ENCODE data around the gene RBM4. TPM values are rescaled to one million over a fixed set of nuclear protein-coding genes. Genes with fewer than 3 reads are reported as not detected.

Gene RBM4
- total RNA-seq, 1 experiment from 2014 or later: 272 TPM

GRCh38 chr11:66676931-66677598 is 38.6 kb downstream of the RBM4 start:
- Histone ChIP-seq H3K9ac (ENCODE audit: extremely low read depth, insufficient read length, low read length) (peak overlapping the region; percentile 86), H3K23me2 (ENCODE audit: insufficient read length, low read depth, low read length, poor library complexity, severe bottlenecking) (peaks cover 14% of the 10 kb centered on the region), H3K18ac (ENCODE audit: insufficient read length, low read depth, low read length) (peak overlapping the region; percentile 10), H3K9me3 (ENCODE audit: control insufficient read depth, low read depth, low read length) (no peaks in the 10 kb centered on the region), H2BK20ac (ENCODE audit: low read depth, low read length, poor library complexity, severe bottlenecking) (no peak overlapping the region), H2AFZ (ENCODE audit: low read length) (no peak overlapping the region), H2BK5ac (ENCODE audit: insufficient read length, low read length) (no peak overlapping the region), H3K56ac (ENCODE audit: insufficient read length, low read depth, low read length) (peak overlapping the region; percentile 26), H3T11ph (ENCODE audit: low read length) (no peak overlapping the region), H4K8ac (replicated peaks; ENCODE audit: insufficient read length, low read depth, low read length) (no peak overlapping the region), H2BK120ac (ENCODE audit: low read depth, low read length, poor library complexity, severe bottlenecking) (no peak overlapping the region), H3K27me3 (ENCODE audit: insufficient read depth, low read length) (no peaks in the 10 kb centered on the region), H3K79me2 (ENCODE audit: insufficient read depth, low read length) (no peaks in the 10 kb centered on the region; the same call in 1 of the 2 replicates), H2AK5ac (ENCODE audit: insufficient read length, low read length) (no peak overlapping the region), H3K4me1 (ENCODE audit: insufficient read depth, low read length) (no peaks in the 10 kb centered on the region; the same call in 1 of the 2 replicates), H3K79me1 (ENCODE audit: insufficient read depth, low read depth, low read length, poor library complexity, severe bottlenecking) (peaks cover 3% of the 10 kb centered on the region), H2BK15ac (ENCODE audit: low read depth, low read length) (no peak overlapping the region), H4K5ac (ENCODE audit: insufficient read length, low read depth, low read length) (no peak overlapping the region), H3K4me2 (ENCODE audit: insufficient read depth, insufficient read length, low read length) (peak overlapping the region; percentile 97), H4K20me1 (ENCODE audit: control insufficient read depth, insufficient read depth, insufficient read length) (no peaks in the 10 kb centered on the region), H4K91ac (ENCODE audit: insufficient read length, low read depth, low read length) (no peak overlapping the region), H3K14ac (ENCODE audit: insufficient read depth, low read length) (peak overlapping the region; percentile 58; the same call in 1 of the 2 replicates), H3K23ac (ENCODE audit: insufficient read length, low read depth, low read length) (peak overlapping the region; percentile 63), H3K4ac (ENCODE audit: low read depth, low read length) (no peak overlapping the region), H3K27ac (ENCODE audit: insufficient read length, low read depth, low read length) (peak overlapping the region; percentile 50), H2BK12ac (ENCODE audit: insufficient read length, low read depth, low read length) (no peak overlapping the region)
- TF ChIP-seq CTCF (conservative IDR thresholded peaks at IDR 0.05): no peak
- no peaks in the 10 kb centered on the region for H3K9me3 Mint-ChIP-seq
- no CpG with 5 or more reads among the region's 27 CpGs for WGBS (ENCODE audit: extremely low coverage, insufficient read length, low lambda C conversion rate)
- peak overlapping the region; percentile 81 to 90 for H3K4me3 Mint-ChIP-seq
- H3K4me1 Mint-ChIP-seq: peaks cover 25 to 31% of the 10 kb centered on the region in 2 experiments
- no peaks in the 10 kb centered on the region; the same call in 1 of the 2 replicates for H3K27me3 Mint-ChIP-seq (ENCODE audit: low read depth)
- DNase-seq: no peak
- H3K36me3 Mint-ChIP-seq (ENCODE audit: insufficient read depth in 1 of 3, low read depth in 3 of 3): peaks cover 0 to 24% (median 20%) of the 10 kb centered on the region in 3 experiments; a peak in 5 of 7 replicates
- H3K27ac Mint-ChIP-seq: peak overlapping the region; percentile 99 to 100 (median 99)
